Tibial nerve (tissue), 4 donors: ENCODE results near the gene EXOC3. TPM values are rescaled to one million over a fixed set of nuclear protein-coding genes. Genes with fewer than 3 reads are reported as not detected.
A peak's percentile ranks its signal among the peaks of the same experiment; 100 is the strongest.

Source experiments
- DNase-seq, 2 donors: peaks; one replicate each; pipeline ENCODE4 v3.0.0-alpha.2; 2019; ENCODE audit warnings: low spot score in 2 of 2
- H3K27ac ChIP-seq, 4 donors: fragments of 200-600 bp; sonication (generic) in 3 of 4; one replicate each; pipeline ENCODE4 v1.5.1; 2017 to 2019; ENCODE audit warnings: mild to moderate bottlenecking in 1 of 4
- H3K27me3 ChIP-seq, 2 donors: fragments of 200-600 bp; sonication (generic) in 1 of 2; one replicate each; pipeline versions ENCODE4 v1.5.1 to v1.6.0; 2017 to 2019
- H3K36me3 ChIP-seq, 3 donors: fragments of 200-600 bp; sonication (generic); one replicate each; pipeline ENCODE4 v1.5.1; 2018 to 2019
- H3K4me1 ChIP-seq, 4 donors: fragments of 200-600 bp; sonication (generic) in 3 of 4; one replicate each; pipeline ENCODE4 v1.5.1; 2017 to 2019
- H3K4me3 ChIP-seq, 4 donors: fragments of 200-600 bp; sonication (generic) in 3 of 4; one replicate each; pipeline ENCODE4 v1.5.1; 2017 to 2019; ENCODE audit warnings: mild to moderate bottlenecking in 1 of 4, moderate library complexity in 1 of 4
- H3K9me3 ChIP-seq, 4 donors: fragments of 200-600 bp; sonication (generic) in 3 of 4; one replicate each; pipeline ENCODE4 v1.5.1; 2017 to 2019
- CTCF ChIP-seq, 5 experiments: fragments of 200-600 bp in 3 of 5; fragments of 450-650 bp in 2 of 5; sonication (generic) in 3 of 5; IDR thresholded peaks; one replicate each; pipeline ENCODE4 v1.5.1; 2016 to 2019; ENCODE audit warnings: antibody characterized with exemption in 5 of 5, mild to moderate bottlenecking in 3 of 5, moderate library complexity in 2 of 5
- EP300 ChIP-seq, 2 donors: sonication (generic); formaldehyde crosslinking; IDR thresholded peaks; one replicate each; pipeline ENCODE4 v1.6.1; 2017; ENCODE audit warnings: antibody characterized with exemption in 2 of 2, mild to moderate bottlenecking in 1 of 2
- POLR2A ChIP-seq, 2 donors: fragments of 450-650 bp; IDR thresholded peaks; one replicate each; pipeline ENCODE4 v1.6.1; 2017; ENCODE audit warnings: antibody characterized with exemption in 2 of 2, mild to moderate bottlenecking in 2 of 2, moderate library complexity in 2 of 2
- WGBS, 2 donors: methylation state at CpG; one replicate each; pipeline ENCODE4 v1.1.5; 2018; 5-methylcytosine and 5-hydroxymethylcytosine counted together
- total RNA-seq, 4 donors: library from RNA; depleted of rRNA; stranded (reverse); fragments of >200 nt; gene quantifications; one replicate each; pipeline ENCODE4 v1.1.0, GENCODE V29; 2016

Gene EXOC3
- total RNA-seq, 4 donors from 2014 or later = 53.5 to 98.4 (median 58.8) TPM

GRCh38 chr5:492314-492893, 49.4 kb downstream of the EXOC3 start:
- DNase-seq = no peak
- WGBS, 2 donors = 58 to 63% methylated on average over 16 to 17 of the region's 18 CpGs
- Histone ChIP-seq H3K36me3 (peaks cover 0 to 21% (median 0%) of the 10 kb centered on the region in 3 donors), H3K4me1 (peaks cover 0 to 25% (median 0%) of the 10 kb centered on the region in 4 donors), H3K27me3 (peaks cover 0 to 23% of the 10 kb centered on the region in 2 donors), H3K4me3 (no peak overlapping the region), H3K9me3 (no peaks in the 10 kb centered on the region), H3K27ac (peak overlapping the region in 1 of 4 donors; percentile 51)
- TF ChIP-seq POLR2A (IDR thresholded peaks at IDR 0.05) (no peak), EP300 (IDR thresholded peaks at IDR 0.05) (no peak), CTCF (IDR thresholded peaks at IDR 0.05) (no peak)

DNA sequence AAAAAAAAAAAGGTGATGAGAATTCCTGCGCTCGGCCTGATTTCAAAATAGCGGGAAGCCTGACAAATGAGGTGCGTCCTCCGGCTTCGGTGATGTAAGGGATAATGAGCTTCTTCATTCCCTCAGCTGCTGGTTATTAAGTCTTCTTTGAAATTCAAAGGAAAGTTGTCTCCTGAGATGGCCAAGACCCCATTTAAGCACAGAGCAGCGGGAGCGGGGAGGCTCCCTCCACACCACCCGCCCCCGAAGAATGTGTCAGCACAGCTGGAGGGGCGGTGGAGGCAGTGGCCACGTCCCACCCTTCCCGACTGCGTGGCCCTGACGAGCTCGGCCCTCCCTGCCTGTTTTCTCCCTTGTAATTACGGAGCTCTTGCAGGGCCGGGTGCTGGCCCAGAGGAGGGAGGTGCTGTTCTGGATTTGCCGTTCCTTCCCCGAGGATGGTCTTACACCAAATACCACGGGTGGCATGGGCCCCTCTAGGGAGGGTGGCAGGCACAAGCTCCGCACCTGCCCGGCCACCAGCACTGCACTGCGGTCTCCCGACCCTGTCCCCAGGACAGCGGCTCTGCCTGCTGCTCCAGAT, 50.2 kb downstream of the EXOC3 start:
- H3K27ac ChIP-seq = peak overlapping the region in 1 of 4 donors; percentile 51
- DNase-seq = no peak
- no peak for TF ChIP-seq EP300 (IDR thresholded peaks at IDR 0.05)
- TF ChIP-seq CTCF (IDR thresholded peaks at IDR 0.05) = no peak
- no peak for TF ChIP-seq POLR2A (IDR thresholded peaks at IDR 0.05)
- peaks cover 0 to 25% (median 0%) of the 10 kb centered on the region in 4 donors for H3K4me1 ChIP-seq
- WGBS, 2 donors = 31 to 38% methylated on average over 15 to 25 of the region's 26 CpGs
- peaks cover 0 to 23% of the 10 kb centered on the region in 2 donors for H3K27me3 ChIP-seq
- H3K9me3 ChIP-seq = no peaks in the 10 kb centered on the region
- H3K4me3 ChIP-seq = no peak overlapping the region
- peaks cover 0 to 21% (median 0%) of the 10 kb centered on the region in 3 donors for H3K36me3 ChIP-seq

- Histone ChIP-seq H3K9me3 (no peaks in the 10 kb centered on the region), H3K27me3 (peaks cover 0 to 23% of the 10 kb centered on the region in 2 donors), H3K4me3 (no peak overlapping the region), H3K36me3 (peaks cover 0 to 21% (median 0%) of the 10 kb centered on the region in 3 donors), H3K27ac (peak overlapping the region in 1 of 4 donors; percentile 51), H3K4me1 (peaks cover 0 to 22% (median 0%) of the 10 kb centered on the region in 4 donors)
- DNase-seq = no peak
- 59 to 64% methylated on average over 10 to 13 of the region's 13 CpGs for WGBS, 2 donors
- TF ChIP-seq EP300 (IDR thresholded peaks at IDR 0.05) (no peak), POLR2A (IDR thresholded peaks at IDR 0.05) (no peak), CTCF (IDR thresholded peaks at IDR 0.05) (no peak)
Measured at GRCh38 chr5:493758-494157, 50.8 kb downstream of the EXOC3 start.

GRCh38 chr5:494667-495255, 51.8 kb downstream of the EXOC3 start:
- H3K36me3 ChIP-seq = peaks cover 0 to 19% (median 0%) of the 10 kb centered on the region in 3 donors
- TF ChIP-seq EP300 (IDR thresholded peaks at IDR 0.05) (no peak), POLR2A (IDR thresholded peaks at IDR 0.05) (no peak), CTCF (IDR thresholded peaks at IDR 0.05) (no peak)
- H3K4me1 ChIP-seq = peaks cover 0 to 15% (median 0%) of the 10 kb centered on the region in 4 donors
- WGBS, 2 donors = 91% methylated on average over 27 to 30 of the region's 38 CpGs
- no peak for DNase-seq
- H3K27me3 ChIP-seq = peaks cover 0 to 23% of the 10 kb centered on the region in 2 donors
- no peaks in the 10 kb centered on the region for H3K9me3 ChIP-seq
- no peak overlapping the region for H3K27ac ChIP-seq
- no peak overlapping the region for H3K4me3 ChIP-seq

DNA sequence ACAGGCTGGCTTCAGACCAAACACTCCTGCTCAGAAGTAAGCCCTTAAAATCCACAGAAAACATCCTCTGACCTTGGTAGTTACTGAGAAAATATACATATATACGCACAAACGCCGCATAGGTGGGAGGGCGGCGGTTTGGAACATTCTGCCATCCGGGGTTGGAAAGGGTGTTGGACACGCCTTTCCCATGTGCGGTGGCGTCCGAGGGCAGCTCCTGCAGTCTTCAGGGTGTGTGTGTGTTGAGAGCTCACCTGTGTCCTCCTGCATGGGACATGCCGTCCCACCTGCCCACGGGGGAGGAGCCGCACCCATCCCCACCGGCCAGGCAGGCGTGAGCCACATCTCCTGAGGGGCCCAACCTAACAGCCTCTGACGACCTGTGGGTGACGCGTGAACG, 53.1 kb downstream of the EXOC3 start:
- H3K27me3 ChIP-seq = peaks cover 0 to 34% of the 10 kb centered on the region in 2 donors

More for the DNA sequence above, 53.1 kb downstream of the EXOC3 start:
- no peak for DNase-seq
- 71 to 73% methylated on average over 18 to 19 of the region's 19 CpGs for WGBS, 2 donors
- Histone ChIP-seq H3K4me1 (peaks cover 0 to 18% (median 0%) of the 10 kb centered on the region in 4 donors), H3K4me3 (no peak overlapping the region), H3K27ac (no peak overlapping the region), H3K9me3 (no peaks in the 10 kb centered on the region), H3K36me3 (peaks cover 0 to 7% (median 0%) of the 10 kb centered on the region in 3 donors)
- TF ChIP-seq CTCF (IDR thresholded peaks at IDR 0.05) (no peak), EP300 (IDR thresholded peaks at IDR 0.05) (no peak), POLR2A (IDR thresholded peaks at IDR 0.05) (no peak)
